ENCODE data around the gene HOXD11. TPM values are rescaled to one million over a fixed set of nuclear protein-coding genes. Genes with fewer than 3 reads are reported as not detected.

Gene HOXD11
- total and polyA plus RNA-seq, 2 donors (not counting 1 experiment from before 2014, with no cell fraction given), result not detected

DNA sequence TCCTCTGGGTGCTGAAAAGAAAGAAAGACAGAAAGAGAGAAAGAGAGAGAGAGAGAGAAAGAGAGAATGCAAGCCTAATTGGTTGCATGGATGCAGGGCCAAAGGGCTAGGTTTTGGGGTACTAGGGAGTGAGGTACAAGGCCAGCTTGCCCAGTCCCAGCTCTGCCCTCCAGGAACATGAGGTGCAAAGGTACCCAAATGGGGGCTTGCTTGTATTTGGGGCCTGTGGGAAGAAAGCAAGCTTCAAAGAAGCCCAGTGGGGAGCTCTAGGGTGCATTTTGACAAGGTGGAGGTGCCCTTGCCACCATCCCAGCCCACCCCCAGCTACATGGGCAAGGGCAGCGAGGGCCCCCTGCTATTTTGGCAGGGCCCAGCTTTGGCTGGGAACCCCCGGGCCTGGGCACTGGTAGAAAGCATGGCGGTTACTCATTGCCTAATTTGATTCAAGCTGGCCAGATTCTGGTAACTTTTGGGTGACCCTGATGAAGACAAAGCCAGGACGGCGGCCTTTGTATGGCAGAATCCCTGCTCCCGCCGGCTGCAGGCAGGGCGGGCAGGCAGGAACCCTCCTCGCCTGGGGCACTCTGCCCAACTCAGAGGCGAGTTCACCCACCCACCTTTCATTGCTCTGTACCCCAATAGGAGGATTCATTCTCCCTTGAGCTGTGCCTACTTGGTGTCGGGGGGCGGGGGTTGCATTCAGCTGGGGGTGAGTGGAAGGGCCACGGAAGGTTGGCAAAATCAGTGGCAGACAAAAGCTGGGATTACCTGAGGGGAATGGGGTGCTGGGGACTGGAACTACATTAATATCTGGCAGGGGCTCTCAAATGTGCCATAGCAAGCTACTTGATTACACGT lies 43.7 kb downstream of the HOXD11 start:
- peaks cover 0 to 25% (median 0%) of the 10 kb centered on the region in 3 donors for H3K9me3 ChIP-seq (ENCODE audit: control extremely low read depth in 1 of 3, control insufficient read depth in 2 of 3, insufficient read depth in 1 of 3, low read length in 2 of 3)
- H3K9ac ChIP-seq (ENCODE audit: low read length), result no peak overlapping the region
- no peaks in the 10 kb centered on the region for H3K79me2 ChIP-seq (ENCODE audit: control insufficient read depth, insufficient read depth, low read length)
- peaks cover 0 to 87% (median 54%) of the 10 kb centered on the region in 4 experiments for H3K27me3 ChIP-seq (replicated peaks in 1 of 4; ENCODE audit: control extremely low read depth in 1 of 4, control insufficient read depth in 3 of 4, insufficient read depth in 4 of 4, low read length in 3 of 4)
- TF ChIP-seq, protein P1, sequence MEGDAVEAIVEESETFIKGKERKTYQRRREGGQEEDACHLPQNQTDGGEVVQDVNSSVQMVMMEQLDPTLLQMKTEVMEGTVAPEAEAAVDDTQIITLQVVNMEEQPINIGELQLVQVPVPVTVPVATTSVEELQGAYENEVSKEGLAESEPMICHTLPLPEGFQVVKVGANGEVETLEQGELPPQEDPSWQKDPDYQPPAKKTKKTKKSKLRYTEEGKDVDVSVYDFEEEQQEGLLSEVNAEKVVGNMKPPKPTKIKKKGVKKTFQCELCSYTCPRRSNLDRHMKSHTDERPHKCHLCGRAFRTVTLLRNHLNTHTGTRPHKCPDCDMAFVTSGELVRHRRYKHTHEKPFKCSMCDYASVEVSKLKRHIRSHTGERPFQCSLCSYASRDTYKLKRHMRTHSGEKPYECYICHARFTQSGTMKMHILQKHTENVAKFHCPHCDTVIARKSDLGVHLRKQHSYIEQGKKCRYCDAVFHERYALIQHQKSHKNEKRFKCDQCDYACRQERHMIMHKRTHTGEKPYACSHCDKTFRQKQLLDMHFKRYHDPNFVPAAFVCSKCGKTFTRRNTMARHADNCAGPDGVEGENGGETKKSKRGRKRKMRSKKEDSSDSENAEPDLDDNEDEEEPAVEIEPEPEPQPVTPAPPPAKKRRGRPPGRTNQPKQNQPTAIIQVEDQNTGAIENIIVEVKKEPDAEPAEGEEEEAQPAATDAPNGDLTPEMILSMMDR (IDR thresholded peaks at IDR 0.05), result no peak
- no peak for TF ChIP-seq EZH2 (IDR thresholded peaks at IDR 0.05; ENCODE audit: borderline replicate concordance, insufficient read depth, low read depth, low read length, poor library complexity, severe bottlenecking)
- H3K4me2 ChIP-seq (replicated peaks; ENCODE audit: low read depth, low read length, poor library complexity, severe bottlenecking), result no peak overlapping the region
- intact Hi-C loops (cut with micrococcal nuclease), result no loop called here
- no peak overlapping the region for H2AFZ ChIP-seq (ENCODE audit: insufficient read depth, low read depth, low read length, poor library complexity, severe bottlenecking)
- H3K36me3 ChIP-seq (replicated peaks in 1 of 2; ENCODE audit: control extremely low read depth in 1 of 2, control insufficient read depth in 1 of 2, extremely low read depth in 1 of 2, insufficient read depth in 2 of 2, low read length in 1 of 2), result no peaks in the 10 kb centered on the region
- CTCF ChIA-PET, result no interaction called here
- H3K9me3 Mint-ChIP-seq (ENCODE audit: insufficient read depth), result no peaks in the 10 kb centered on the region
- peaks cover 81% of the 10 kb centered on the region for H3K27me3 Mint-ChIP-seq
- no peak overlapping the region for H3K4me3 Mint-ChIP-seq
- no peaks in the 10 kb centered on the region for H4K20me1 ChIP-seq (ENCODE audit: control insufficient read depth, insufficient read depth, low read length, poor library complexity, severe bottlenecking)
- POLR2A ChIA-PET, result no interaction called here
- no peak overlapping the region for H3K4me3 ChIP-seq (ENCODE audit: control extremely low read depth in 1 of 5, extremely low read depth in 1 of 5, insufficient read depth in 1 of 5, low read depth in 2 of 5, low read length in 4 of 5)
- ATAC-seq (ENCODE audit: low read depth), result no peak
- H3K4me1 Mint-ChIP-seq, result no peaks in the 10 kb centered on the region
- no peak overlapping the region for H3K27ac Mint-ChIP-seq
- H3K4me1 ChIP-seq (ENCODE audit: control insufficient read depth in 2 of 2, insufficient read depth in 2 of 2, low read length in 2 of 2), result peaks cover 0 to 4% of the 10 kb centered on the region in 2 donors
- WGBS (ENCODE audit: insufficient coverage), result 53% methylated on average over 11 of the region's 14 CpGs
- no peak overlapping the region for H3K27ac ChIP-seq (ENCODE audit: low read length in 2 of 2)
- peak; percentile 3 for DNase-seq

All from B cell (primary cell).